NCI-H1092 (cell line): Measurements from ENCODE around the gene BTBD6.
"Not testable (repeated sequence)": the region's sequence is repeated elsewhere in the genome, so short reads cannot be mapped to it uniquely, and the experiment has no call there.

ENCODE experiments used
- DNase-seq: peaks from one replicate; lab custom pipeline; 2025; lab: John Stamatoyannopoulos, UW

Gene BTBD6

DNA sequence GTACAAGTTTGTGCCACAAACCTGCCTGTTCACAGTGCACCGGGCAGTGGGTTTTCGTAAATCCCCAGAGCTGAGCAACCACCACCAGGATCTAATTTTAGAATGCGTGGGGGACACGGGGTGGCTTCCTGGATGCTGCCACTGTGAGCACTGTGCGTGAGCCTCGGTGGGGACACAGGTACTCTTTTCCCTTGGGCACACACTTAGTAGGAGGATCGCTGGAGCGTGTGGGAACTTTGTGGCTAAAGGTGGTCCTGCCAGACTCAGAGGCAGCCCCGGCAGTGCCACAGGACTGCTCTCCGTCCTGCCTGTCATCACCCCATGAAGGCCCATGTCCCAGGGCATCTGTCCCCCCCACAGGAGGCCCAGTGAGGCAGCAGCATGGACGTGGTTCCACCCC lies 21.1 kb downstream of the BTBD6 start:
- no peak for DNase-seq

- no peak for DNase-seq
Measured at GRCh38 chr14:105271224-105271890, 23.0 kb downstream of the BTBD6 start.

- DNase-seq, result no peak
Measured at GRCh38 chr14:105272623-105273022, 24.3 kb downstream of the BTBD6 start.

DNA sequence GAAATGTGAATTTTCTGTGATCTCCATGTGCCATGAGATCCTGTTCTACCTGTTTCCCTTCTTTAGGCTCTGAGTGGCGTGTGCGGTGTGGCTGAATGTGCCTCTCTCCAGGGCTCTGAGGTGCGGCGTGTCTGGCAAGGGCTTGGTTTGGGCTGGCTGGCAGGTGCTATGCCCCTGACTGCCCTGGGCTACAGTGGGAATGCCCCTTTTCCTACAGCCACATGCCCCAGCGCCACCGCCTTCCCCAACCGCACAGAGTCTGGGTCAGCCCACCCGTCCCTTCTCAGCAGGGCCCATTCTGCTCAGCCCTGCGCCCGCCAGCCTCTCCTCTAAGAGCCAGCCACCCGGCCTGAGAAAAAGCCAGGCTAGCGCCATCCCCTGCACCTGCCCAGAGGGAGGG lies 24.7 kb downstream of the BTBD6 start:
- DNase-seq, result no peak

DNA sequence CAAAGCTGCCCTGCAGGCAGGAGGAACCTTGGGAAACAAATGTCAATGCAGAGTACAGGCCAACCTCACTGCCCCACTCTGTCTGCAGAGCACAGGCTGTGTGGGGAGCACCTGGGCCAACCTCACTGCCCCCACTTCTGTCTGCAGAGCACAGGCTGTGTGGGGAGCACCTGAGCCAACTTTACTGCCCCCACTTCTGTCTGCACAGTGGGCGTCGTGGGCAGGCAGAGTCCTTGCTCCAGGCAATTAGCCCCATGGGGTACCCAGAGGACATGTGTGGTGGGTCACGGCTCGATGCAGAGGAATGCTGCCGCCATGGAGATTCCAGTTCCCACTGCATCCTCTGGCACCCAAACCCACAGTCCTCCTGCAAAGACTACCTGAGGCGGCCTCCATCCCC lies 26.3 kb downstream of the BTBD6 start:
- no peak for DNase-seq

- no peak for DNase-seq
Measured at GRCh38 chr14:105275267-105275946, 27.1 kb downstream of the BTBD6 start.

GRCh38 chr14:105277448-105277847 lies 29.1 kb downstream of the BTBD6 start:
- DNase-seq, result not testable (repeated sequence)

GRCh38 chr14:105279642-105280361 lies 31.5 kb downstream of the BTBD6 start:
- no peak for DNase-seq

DNA sequence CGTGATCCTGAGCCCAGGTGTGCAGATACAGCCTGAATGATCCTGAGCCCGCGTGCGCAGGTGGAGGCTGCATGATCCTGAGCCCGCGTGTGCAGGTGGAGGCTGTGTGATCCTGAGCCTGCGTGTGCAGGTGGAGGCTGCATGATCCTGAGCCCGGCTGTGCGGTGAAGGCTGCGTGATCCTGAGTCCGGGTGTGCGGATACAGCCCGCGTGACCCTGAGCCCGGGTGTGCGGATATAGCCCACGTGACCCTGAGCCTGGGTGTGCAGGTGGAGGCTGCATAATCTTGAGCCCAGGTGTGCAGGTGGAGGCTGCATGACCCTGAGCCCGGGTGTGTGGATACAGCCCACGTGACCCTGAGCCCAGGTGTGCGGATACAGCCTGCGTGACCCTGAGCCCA lies 32.2 kb downstream of the BTBD6 start:
- DNase-seq, result no peak

DNA sequence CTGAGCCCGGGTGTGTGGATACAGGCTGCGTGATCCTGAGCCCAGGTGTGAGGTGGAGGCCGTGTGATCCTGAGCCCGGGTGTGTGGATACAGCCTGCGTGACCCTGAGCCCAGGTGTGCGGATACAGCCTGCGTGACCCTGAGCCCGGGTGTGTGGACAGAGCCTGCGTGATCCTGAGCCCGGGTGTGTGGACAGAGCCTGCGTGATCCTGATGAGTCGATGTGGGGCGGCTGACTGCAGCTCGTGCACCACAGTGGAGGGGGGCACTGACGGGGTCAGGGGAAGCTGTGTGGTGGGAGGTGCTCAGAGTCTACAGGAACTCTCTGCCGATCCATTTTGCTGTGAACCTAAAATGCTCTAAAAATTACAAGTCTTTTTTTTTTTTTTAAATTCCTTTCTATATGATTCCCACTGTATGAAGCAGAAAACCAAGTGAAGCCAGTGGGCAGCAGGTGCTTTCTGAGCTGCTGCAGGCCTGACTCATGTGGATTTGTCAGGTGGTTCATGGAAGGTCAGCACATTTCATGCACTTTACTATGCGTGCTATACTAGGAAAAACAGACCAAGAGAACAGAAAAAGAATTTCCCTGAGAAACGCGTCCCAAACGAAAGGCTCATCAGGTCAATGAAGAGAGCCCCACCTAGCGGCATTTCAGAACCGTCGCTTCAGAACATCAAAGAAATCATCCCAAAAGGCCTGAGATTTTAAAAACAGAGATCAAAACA lies 33.2 kb downstream of the BTBD6 start:
- DNase-seq, result no peak

DNA sequence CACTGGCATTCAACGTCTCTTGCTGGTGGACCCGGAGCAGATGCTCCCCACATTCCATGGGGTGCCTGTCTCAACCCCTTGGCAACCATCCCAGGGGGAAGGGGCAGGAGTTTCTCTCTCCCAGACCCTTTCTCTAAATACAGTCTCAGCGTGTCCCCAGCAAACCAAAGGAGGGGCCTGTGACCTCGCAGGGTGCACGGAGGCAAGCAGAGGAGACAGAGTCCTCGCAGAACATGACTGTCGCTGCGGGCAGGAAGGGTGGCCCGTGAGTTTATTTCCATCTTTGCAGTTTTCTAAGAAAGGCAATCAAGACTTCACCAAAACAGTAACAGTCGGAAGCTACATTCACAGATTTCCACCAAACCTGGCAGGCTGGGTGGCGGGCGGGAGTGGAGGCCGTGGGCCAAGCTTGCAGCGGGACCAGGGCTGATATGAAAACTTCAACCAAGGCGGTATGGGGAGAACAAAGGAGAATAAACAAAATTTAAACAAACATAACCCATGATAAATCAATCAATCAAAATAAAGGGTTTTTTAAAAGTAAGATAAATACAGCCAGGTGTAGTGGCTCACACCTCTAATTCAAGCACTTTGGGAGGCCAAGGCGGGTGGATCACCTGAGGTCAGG lies 33.9 kb downstream of the BTBD6 start:
- DNase-seq, result no peak

- DNase-seq, result no peak
Measured at GRCh38 chr14:105283028-105283427, 34.7 kb downstream of the BTBD6 start.

DNA sequence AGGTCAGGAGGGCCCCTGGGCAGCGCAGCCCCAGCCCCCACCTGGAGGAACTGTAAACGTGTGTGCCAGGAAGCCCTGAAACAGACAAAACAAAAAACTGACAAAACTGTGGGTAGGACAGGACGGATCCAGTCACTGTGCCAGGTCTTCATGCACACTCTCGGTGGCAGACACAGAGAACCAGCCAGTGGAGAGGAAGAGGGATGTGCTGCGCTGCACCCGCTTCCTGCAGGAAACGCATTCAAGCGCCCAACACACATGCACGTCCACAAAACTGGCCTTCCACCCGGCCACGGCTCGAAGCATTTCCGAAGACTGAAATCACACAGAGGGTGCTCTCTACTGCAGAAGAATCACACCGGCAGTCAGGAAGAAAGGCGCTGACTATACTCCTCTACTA lies 35.6 kb downstream of the BTBD6 start:
- DNase-seq, result no peak

DNA sequence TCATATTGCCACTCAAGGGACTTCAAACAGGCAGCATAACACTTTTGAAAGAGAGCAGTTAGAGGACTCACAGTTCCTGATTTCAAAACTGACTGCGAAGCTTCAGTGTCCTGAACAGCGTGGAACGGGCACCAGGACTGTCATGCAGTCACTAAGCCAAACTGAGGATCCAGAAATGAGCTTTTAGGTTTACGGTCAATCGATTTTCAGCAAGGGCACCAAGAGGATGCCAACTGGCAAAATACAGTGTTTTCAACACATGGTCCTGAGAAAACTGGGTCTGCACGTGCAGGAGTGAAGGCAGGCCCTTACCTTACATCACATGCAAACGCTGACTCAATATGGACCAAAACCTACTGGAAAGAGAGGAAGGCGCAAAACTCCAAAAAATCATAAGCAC lies 36.8 kb downstream of the BTBD6 start:
- DNase-seq, result no peak

GRCh38 chr14:105286759-105287144 lies 38.4 kb downstream of the BTBD6 start:
- DNase-seq, result no peak

DNA sequence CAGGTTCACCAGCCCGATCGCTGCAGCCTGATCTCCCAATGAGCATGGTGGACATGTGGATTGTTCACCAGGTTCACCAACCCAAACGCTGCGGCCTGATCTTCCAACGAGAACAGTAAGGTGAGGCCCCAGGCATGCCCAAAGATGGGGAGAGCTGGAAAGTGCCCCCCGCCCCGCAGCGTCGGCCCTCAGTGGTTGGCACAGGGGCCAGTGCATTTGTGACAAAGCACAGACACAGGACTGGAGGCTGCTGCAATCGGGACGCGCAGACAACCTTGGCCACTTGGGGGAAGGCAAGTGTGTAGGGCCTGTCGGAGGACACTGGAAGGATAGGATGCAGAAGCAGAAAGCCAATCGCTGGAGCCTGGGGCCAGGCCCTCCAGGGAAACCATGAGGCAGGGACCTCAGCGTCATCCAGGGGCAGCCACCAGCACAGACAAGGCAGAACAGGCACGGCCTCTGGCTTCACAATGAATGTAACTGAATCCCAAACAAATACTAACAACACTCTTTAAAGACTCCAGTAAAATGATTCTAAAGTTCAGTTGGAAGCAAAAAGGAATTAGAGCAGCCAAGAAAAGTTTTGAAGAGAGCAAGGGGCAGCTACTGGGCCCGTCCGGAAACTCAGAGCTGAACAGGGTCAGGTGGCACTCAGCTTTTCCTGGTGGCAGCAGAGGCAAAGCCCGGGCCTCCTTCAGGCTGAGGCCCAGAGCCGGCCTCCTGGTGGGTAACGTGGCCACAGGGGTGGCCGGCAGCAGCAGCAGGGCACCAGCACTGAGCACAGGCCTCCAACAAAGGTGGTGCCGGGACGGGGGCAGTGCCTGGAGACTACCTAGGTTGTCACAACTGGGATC lies 39.1 kb downstream of the BTBD6 start:
- DNase-seq, result no peak

DNA sequence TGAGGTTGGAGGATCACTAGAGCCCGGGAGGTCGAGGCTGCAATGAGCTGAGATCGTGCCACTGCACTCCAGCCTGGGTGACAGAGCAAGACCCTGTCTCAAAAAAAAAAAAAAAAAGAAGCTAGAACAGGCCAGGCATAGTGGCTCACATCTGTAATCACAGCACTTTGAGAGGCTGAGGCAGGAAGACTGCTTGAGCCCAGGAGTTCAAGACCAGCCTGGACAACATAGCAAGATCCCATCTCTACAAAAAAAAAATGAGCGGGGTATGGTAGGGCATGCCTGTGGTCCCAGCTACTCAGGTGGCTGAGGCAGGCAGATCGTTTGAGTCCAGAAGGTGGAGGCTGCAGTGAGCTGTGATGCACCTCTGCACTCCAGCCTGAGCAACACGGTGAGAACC lies 40.6 kb downstream of the BTBD6 start:
- DNase-seq, result not testable (repeated sequence)

DNA sequence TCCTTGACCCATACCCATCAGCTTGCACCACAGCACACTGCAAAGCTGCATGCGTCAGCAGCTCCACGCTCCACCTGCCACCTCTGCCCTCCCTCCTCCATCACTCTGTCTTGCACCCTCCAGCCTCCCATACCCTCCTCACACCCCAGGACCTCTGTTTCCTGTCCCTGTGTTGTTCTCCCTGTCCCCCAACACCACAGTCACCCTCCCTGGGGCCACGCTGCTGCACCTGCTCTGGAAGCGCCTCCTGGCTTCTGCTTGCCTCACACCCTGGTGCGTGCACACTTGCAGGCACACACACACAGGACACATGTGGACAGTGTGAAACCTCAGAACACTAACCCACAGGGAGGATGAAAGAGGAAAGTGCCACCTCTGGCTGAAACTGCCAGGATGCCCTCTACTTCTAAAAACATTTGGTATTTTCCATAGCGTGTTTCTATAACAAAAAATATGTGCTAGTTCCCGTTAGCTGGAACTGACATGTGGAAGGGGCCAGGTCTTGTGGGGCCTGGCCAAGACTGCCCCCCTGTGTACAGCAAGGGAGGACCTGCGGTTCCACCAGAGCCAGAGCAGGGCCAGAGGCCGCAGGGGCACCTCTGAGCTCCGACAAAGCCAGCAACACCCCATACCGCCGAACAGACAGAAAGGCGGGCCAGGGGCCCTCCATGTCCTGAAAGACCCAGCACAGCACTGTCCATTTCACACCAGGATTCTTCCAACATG lies 42.5 kb downstream of the BTBD6 start:
- DNase-seq, result no peak

- no peak for DNase-seq
Measured at GRCh38 chr14:105292826-105293711, 44.7 kb downstream of the BTBD6 start.
